Esophagus squamous epithelium (tissue), 4 donors: ENCODE measurements around the gene ZNF567.

Experiments
- POLR2A ChIP-seq, 4 donors: fragments of 450-650 bp; IDR thresholded peaks; one replicate each; pipeline ENCODE4 v1.6.1; 2017; ENCODE audit warnings: antibody characterized with exemption in 4 of 4, mild to moderate bottlenecking in 4 of 4, moderate library complexity in 3 of 4
- TF ChIP-seq, protein P1 (sequence below), 6 experiments: fragments of 450-650 bp in 4 of 6; fragments of 200-600 bp in 2 of 6; sonication (generic) in 2 of 6; IDR thresholded peaks; one replicate each; pipeline ENCODE4 v1.5.1; 2016 to 2019; ENCODE audit warnings: antibody characterized with exemption in 6 of 6, mild to moderate bottlenecking in 4 of 6, moderate library complexity in 4 of 6

DNA sequence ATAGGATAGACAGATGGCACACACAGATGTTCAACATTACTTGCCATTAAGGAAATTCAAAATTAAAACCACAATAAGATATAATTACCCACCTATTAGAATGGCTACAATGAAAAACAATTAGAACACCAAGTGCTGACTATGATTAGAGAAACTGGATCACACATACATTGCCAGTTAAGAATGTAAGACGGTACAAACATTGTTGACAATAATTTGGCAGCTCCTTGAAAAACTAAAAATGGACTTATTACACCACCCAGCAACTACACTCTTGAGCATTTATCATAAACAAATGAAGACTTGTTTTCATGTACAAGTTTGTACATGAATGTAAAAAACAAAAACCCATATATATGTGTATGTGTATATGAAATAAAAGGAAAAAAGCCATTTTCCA is 34.5 kb upstream of the ZNF567 start:
- TF ChIP-seq, protein P1, sequence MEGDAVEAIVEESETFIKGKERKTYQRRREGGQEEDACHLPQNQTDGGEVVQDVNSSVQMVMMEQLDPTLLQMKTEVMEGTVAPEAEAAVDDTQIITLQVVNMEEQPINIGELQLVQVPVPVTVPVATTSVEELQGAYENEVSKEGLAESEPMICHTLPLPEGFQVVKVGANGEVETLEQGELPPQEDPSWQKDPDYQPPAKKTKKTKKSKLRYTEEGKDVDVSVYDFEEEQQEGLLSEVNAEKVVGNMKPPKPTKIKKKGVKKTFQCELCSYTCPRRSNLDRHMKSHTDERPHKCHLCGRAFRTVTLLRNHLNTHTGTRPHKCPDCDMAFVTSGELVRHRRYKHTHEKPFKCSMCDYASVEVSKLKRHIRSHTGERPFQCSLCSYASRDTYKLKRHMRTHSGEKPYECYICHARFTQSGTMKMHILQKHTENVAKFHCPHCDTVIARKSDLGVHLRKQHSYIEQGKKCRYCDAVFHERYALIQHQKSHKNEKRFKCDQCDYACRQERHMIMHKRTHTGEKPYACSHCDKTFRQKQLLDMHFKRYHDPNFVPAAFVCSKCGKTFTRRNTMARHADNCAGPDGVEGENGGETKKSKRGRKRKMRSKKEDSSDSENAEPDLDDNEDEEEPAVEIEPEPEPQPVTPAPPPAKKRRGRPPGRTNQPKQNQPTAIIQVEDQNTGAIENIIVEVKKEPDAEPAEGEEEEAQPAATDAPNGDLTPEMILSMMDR (IDR thresholded peaks at IDR 0.05) = no peak
- no peak for TF ChIP-seq POLR2A (IDR thresholded peaks at IDR 0.05)
